Measurements from ENCODE around the gene RCE1.

The RCE1 gene

GRCh38 chr11:66845143-66845875 lies 2.1 kb downstream of the RCE1 start:
- no peak for DNase-seq

GRCh38 chr11:66845876-66846212 lies 2.6 kb downstream of the RCE1 start:
- DNase-seq, result no peak

- DNase-seq, result no peak
Observed at GRCh38 chr11:66846671-66847091, 3.4 kb downstream of the RCE1 start.

- no peak for DNase-seq
Observed at GRCh38 chr11:66847461-66848232, 4.4 kb downstream of the RCE1 start.

- DNase-seq, result no peak
Observed at GRCh38 chr11:66848671-66849500, 5.6 kb downstream of the RCE1 start.

GRCh38 chr11:66849501-66850234 lies 6.4 kb downstream of the RCE1 start:
- DNase-seq, result no peak

GRCh38 chr11:66850235-66850587 lies 7.0 kb downstream of the RCE1 start:
- DNase-seq, result no peak

GRCh38 chr11:66850588-66851238 lies 7.5 kb downstream of the RCE1 start:
- no peak for DNase-seq

GRCh38 chr11:66851239-66851596 lies 8.0 kb downstream of the RCE1 start:
- no peak for DNase-seq

GRCh38 chr11:66851698-66852465 lies 8.6 kb downstream of the RCE1 start:
- DNase-seq, result no peak

- no peak for DNase-seq
Observed at GRCh38 chr11:66852466-66853241, 9.4 kb downstream of the RCE1 start.

- no peak for DNase-seq
Observed at GRCh38 chr11:66853242-66854229, 10.3 kb downstream of the RCE1 start.

GRCh38 chr11:66854231-66854661 lies 11.0 kb downstream of the RCE1 start:
- DNase-seq, result no peak

- no peak for DNase-seq
Observed at GRCh38 chr11:66854729-66855211, 11.5 kb downstream of the RCE1 start.

GRCh38 chr11:66855574-66856495 lies 12.6 kb downstream of the RCE1 start:
- peak; percentile 90 for DNase-seq

- no peak for DNase-seq
Observed at GRCh38 chr11:66856496-66857233, 13.4 kb downstream of the RCE1 start, which contains the start of gene LRFN4. Gene LRFN4 (plus strand): TSS chr11:66857064. CDS start chr11:66857745, 681 bp downstream.

GRCh38 chr11:66857234-66857926 lies 14.1 kb downstream of the RCE1 start:
- DNase-seq, result no peak
